Left lung (tissue), 10 donors: Measurements from ENCODE around the gene RNF5. TPM values are rescaled to one million over a fixed set of nuclear protein-coding genes. Genes with fewer than 3 reads are reported as not detected.

ENCODE experiments used
- ATAC-seq: fragments of 200-7000 bp; cut with Tn5 transposase; one replicate; pipeline ENCODE4 v1.9.1; 2020; ENCODE audit warnings: moderate library complexity
- DNase-seq, 4 donors: peaks; one replicate each; pipeline ENCODE4 v3.0.0-alpha.2; 2013 to 2020
- H3K27ac ChIP-seq, 2 donors: fragments of 200-600 bp; sonication (generic) in 1 of 2; one replicate each; pipeline versions ENCODE4 v1.5.0 to v1.8.0; 2020 to 2021
- H3K27me3 ChIP-seq, 2 donors: fragments of 200-600 bp; sonication (generic) in 1 of 2; one replicate each; pipeline versions ENCODE4 v1.5.0 to v1.8.0; 2020 to 2021
- H3K36me3 ChIP-seq, 2 donors: fragments of 200-600 bp; sonication (generic) in 1 of 2; one replicate each; pipeline versions ENCODE4 v1.5.0 to v1.8.0; 2020 to 2021
- H3K4me1 ChIP-seq, 2 donors: fragments of 200-600 bp; one replicate each; pipeline ENCODE4 v1.8.0; 2021
- H3K4me3 ChIP-seq, 2 donors: fragments of 200-600 bp; sonication (generic) in 1 of 2; one replicate each; pipeline versions ENCODE4 v1.5.0 to v1.8.0; 2020 to 2021; ENCODE audit warnings: mild to moderate bottlenecking in 1 of 2
- H3K9me3 ChIP-seq, 2 donors: fragments of 200-600 bp; sonication (generic) in 1 of 2; one replicate each; pipeline versions ENCODE4 v1.5.0 to v1.8.0; 2020 to 2021
- intact Hi-C, 2 donors: fragments of 100-400 bp; cut with DNase I; formaldehyde crosslinking; loops; one replicate each; pipeline versions ENCODE4 v1.11.2 to v1.14.2; 2022
- polyA plus RNA-seq, 6 donors: library from polyadenylated mRNA; unstranded; fragments of 120-200 nt; gene quantifications; one replicate each; pipeline ENCODE4 v1.2.1, GENCODE V29; 2013; ENCODE audit not compliant: insufficient read length in 6 of 6
- total RNA-seq, 2 donors: library from RNA; stranded (reverse); fragmentation: NEBNext Ultra II Directional; extraction: Animal tissue kit (Norgen Biotek cat#: 25700); gene quantifications; one replicate each; pipeline ENCODE4 v1.2.1, GENCODE V29; 2021
- TF ChIP-seq, protein P1 (sequence below), 2 donors: fragments of 200-600 bp; sonication (generic) in 1 of 2; IDR thresholded peaks; one replicate each; pipeline versions ENCODE4 v1.5.0 to v1.8.0; 2021; ENCODE audit warnings: antibody characterized with exemption in 2 of 2
- donor health status: DM: no; HTN: yes; CAD: no.
- donor health status: DM: no; HTN: no; CAD: no.

RNF5 gene
- total and polyA plus RNA-seq, 8 donors: 43.9 to 81.5 (median 68.2) TPM

DNA sequence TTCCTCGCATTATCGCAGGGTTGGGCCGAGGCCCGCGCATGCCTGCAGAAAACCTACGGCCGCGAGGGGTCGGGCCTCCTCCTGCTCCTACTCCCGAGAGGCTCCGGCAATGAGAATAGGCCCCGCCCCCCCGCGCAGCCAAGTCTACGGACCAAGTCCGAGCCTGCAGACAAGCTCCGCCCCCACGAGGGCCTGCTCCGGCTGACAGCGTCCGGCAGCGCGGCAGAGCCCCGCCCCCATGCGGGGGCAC is 17.4 kb downstream of the RNF5 start:
- H3K36me3 ChIP-seq: no peaks in the 10 kb centered on the region
- peaks cover 26 to 66% of the 10 kb centered on the region in 2 donors for H3K4me1 ChIP-seq
- intact Hi-C loops: no loop called here
- peak; percentile 92 for ATAC-seq
- TF ChIP-seq, protein P1, sequence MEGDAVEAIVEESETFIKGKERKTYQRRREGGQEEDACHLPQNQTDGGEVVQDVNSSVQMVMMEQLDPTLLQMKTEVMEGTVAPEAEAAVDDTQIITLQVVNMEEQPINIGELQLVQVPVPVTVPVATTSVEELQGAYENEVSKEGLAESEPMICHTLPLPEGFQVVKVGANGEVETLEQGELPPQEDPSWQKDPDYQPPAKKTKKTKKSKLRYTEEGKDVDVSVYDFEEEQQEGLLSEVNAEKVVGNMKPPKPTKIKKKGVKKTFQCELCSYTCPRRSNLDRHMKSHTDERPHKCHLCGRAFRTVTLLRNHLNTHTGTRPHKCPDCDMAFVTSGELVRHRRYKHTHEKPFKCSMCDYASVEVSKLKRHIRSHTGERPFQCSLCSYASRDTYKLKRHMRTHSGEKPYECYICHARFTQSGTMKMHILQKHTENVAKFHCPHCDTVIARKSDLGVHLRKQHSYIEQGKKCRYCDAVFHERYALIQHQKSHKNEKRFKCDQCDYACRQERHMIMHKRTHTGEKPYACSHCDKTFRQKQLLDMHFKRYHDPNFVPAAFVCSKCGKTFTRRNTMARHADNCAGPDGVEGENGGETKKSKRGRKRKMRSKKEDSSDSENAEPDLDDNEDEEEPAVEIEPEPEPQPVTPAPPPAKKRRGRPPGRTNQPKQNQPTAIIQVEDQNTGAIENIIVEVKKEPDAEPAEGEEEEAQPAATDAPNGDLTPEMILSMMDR (IDR thresholded peaks at IDR 0.05): peak; percentile 23 to 84
- H3K27ac ChIP-seq: peak overlapping the region; percentile 100
- DNase-seq: peak; percentile 100
- H3K27me3 ChIP-seq: no peaks in the 10 kb centered on the region
- peak overlapping the region; percentile 66 to 82 for H3K4me3 ChIP-seq
- no peaks in the 10 kb centered on the region for H3K9me3 ChIP-seq

DNA sequence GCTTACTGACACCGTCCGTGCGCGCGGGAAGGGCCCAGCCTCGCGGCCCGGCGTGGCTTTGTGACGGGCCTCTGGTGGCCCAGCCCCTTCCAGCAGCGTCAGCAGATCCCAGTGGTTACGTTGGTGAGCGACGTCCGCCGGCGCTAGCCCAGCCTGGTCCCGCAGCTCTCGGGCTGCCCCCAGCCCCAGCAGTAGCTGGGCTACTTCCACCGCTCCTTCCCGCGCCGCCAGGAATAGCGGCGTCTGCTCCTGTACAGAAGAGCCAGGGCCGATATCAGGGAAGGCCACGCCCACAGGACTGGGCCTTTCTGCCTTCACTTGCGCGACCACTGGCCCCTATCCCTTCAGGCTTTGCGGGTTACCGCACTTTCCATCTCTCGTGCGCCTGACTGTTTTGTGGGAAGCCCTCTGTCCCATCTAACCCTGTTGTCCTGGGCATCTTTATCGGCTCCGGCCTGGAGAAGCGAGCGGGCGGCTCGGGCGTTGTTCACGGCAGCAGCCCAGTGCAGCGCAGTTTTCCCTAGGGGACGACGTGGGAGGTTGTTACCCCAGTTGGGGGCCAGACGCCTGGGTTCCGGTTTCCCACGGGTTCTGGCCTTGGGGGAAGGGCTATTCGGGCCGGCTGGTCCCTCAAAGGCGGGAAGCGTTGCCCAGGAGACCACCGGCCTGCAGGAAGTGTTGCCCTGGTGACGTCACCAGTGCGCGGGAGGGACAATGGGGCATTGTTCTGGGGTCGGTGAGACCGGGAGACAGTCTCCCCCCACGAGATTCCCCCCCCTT is 17.9 kb downstream of the RNF5 start:
- peaks cover 26 to 61% of the 10 kb centered on the region in 2 donors for H3K4me1 ChIP-seq
- intact Hi-C loops: no loop called here
- peak; percentile 38 for ATAC-seq

DNA sequence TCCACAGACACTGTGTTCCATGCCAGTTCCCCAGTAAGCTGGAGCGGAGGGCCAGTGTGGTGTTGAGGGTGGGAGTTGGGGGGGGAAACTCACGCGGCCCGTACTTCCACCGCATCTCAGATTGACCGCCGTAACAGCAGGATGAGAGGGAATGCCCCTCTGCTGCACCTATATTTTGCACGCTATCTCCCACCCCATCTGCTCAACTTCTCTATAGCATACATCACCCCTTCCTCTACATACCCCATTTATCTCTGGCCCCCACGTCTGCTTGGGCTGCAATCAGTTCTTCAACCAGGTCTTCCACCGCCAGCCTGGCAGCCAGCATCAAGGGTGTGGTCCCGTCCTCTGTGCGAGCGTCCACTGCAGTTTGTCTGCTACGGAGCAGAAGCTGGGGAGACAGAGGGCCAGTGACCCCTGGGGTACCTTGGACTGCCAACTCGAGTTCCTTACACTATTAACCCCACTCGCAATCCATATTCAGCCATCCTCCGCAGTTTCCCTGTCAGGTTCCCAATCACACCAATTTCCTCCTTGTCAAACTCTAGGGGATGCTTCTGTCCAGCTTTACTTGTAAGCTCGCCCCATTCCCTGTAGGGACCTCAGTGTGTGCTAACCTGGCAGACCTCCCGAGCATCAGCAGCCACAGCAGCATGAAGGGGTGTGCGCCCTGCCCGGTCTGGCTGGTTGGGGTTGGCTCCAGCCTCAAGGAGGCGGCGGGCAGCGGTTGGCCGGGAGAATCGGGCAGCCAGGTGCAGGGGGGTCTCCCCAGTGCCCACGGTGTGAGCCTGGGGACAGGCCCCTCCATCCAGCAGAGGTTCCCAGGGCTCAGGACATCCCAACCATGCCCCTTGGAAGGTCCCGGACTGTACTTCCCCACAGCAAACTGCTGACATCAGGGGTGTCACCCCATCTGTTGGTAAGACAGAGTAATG is 18.7 kb downstream of the RNF5 start:
- Histone ChIP-seq H3K4me3 (peak overlapping the region; percentile 66 to 82), H3K36me3 (peaks cover 0 to 1% of the 10 kb centered on the region in 2 donors), H3K9me3 (no peaks in the 10 kb centered on the region), H3K27me3 (peaks cover 0 to 13% of the 10 kb centered on the region in 2 donors), H3K27ac (peak overlapping the region; percentile 100), H3K4me1 (peaks cover 26 to 54% of the 10 kb centered on the region in 2 donors)
- TF ChIP-seq, protein P1 (IDR thresholded peaks at IDR 0.05): no peak
- ATAC-seq: no peak
- intact Hi-C loops: no loop called here
- no peak for DNase-seq

More for the DNA sequence above, 17.9 kb downstream of the RNF5 start:
- DNase-seq: peak; percentile 91 to 96 (median 92)
- TF ChIP-seq, protein P1 (IDR thresholded peaks at IDR 0.05): peak in 1 of 2 donors; percentile 1
- Histone ChIP-seq H3K27me3 (peaks cover 0 to 5% of the 10 kb centered on the region in 2 donors), H3K9me3 (no peaks in the 10 kb centered on the region), H3K27ac (peak overlapping the region; percentile 100), H3K36me3 (no peaks in the 10 kb centered on the region), H3K4me3 (peak overlapping the region; percentile 66 to 82)

- peak overlapping the region in 1 of 2 donors; percentile 100 for H3K27ac ChIP-seq
- H3K4me1 ChIP-seq: peaks cover 18 to 40% of the 10 kb centered on the region in 2 donors
- TF ChIP-seq, protein P1 (IDR thresholded peaks at IDR 0.05): no peak
- intact Hi-C loops: no loop called here
- peaks cover 0 to 8% of the 10 kb centered on the region in 2 donors for H3K36me3 ChIP-seq
- no peaks in the 10 kb centered on the region for H3K9me3 ChIP-seq
- H3K4me3 ChIP-seq: no peak overlapping the region
- DNase-seq (no peak), ATAC-seq (no peak)
- peaks cover 0 to 18% of the 10 kb centered on the region in 2 donors for H3K27me3 ChIP-seq
Measured at GRCh38 chr6:32198345-32198696, 20.1 kb downstream of the RNF5 start.

DNA sequence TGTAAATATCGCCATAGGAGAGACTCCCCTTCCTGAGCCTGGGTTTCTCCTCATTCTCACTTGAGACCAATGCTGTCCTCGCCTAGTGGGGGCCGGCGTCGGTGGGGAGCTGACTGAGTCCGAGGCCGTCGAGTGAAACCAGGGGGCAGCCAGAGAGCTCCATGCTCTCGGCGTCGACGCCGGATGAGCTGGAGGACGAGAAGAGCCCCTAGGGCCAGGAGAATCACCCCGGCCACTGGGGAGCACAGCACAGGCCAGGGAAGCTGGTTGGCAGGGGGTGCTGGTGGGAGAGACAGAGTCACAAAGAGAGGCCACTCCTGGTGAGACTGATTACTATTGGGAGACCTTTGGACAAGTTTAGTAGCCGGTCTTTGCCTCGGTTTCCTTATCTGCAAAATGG is 20.7 kb downstream of the RNF5 start:
- H3K27me3 ChIP-seq: peaks cover 0 to 19% of the 10 kb centered on the region in 2 donors
- no peak for DNase-seq
- H3K9me3 ChIP-seq: no peaks in the 10 kb centered on the region
- no peak overlapping the region for H3K27ac ChIP-seq
- H3K4me3 ChIP-seq: no peak overlapping the region
- intact Hi-C loops: no loop called here
- TF ChIP-seq, protein P1 (IDR thresholded peaks at IDR 0.05): no peak
- peaks cover 18 to 35% of the 10 kb centered on the region in 2 donors for H3K4me1 ChIP-seq
- H3K36me3 ChIP-seq: peaks cover 0 to 13% of the 10 kb centered on the region in 2 donors
- no peak for ATAC-seq
